ENCODE measurements around the gene GLOD4.
"Not testable (repeated sequence)": the region's sequence is repeated elsewhere in the genome, so short reads cannot be mapped to it uniquely, and the experiment has no call there.

The GLOD4 gene

DNA sequence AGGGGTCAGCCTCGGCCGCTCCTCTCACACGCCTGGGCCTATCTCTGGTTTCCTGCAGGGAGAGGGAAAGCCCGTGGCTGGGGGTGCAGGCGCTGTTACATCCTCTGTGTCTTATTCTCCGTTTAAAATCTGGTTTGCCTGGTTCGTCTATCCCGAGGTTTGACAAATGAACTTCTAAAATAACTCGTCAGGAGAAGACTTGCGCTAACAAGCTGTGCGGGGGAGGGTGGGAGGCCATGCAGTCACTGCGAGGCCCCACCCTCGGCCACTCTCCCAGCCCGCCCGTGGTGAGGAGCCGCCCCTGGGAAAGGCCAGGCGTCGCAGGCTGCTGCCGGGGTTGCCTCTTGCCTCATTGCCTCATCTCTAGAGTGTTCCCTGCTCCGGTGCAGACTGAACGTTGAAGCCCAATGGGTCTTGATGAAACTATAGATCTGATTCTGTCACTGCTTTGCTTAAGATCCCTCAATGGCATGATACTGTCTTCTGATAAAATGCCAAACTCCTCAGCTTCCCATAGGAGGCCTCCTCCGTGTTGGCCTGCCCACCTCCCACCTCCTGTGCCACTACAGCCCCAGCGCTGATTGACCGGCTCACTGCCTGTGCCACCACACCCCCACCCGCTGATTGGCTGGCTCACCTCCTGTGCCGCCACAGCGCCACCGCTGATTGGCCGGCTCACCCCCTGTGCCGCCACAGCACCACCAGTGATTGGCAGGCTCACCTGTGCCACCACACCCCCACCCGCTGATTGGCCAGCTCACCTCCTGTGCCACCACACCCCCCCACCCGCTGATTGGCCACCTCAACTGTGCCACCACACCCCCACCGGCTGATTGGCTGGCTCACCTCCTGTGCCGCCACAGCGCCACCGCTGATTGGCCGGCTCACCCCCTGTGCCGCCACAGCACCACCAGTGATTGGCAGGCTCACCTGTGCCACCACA lies 8.1 kb upstream of the GLOD4 start:
- H3K4me3 ChIP-seq (ENCODE audit: low read depth in 1 of 2, low read length in 2 of 2); H3K27ac ChIP-seq (ENCODE audit: low read length); H3K9me3 ChIP-seq (ENCODE audit: control insufficient read depth in 1 of 2, low read length in 2 of 2); H3K27me3 ChIP-seq (ENCODE audit: low read depth, low read length): not testable (repeated sequence)
- peaks cover 4 to 20% of the 10 kb centered on the region in 2 donors for H3K4me1 ChIP-seq (ENCODE audit: control insufficient read depth in 1 of 2, insufficient read depth in 2 of 2, low read length in 2 of 2)
- peaks cover 0 to 24% of the 10 kb centered on the region in 2 donors for H3K36me3 ChIP-seq (ENCODE audit: control insufficient read depth in 1 of 2, insufficient read depth in 2 of 2, low read length in 2 of 2)

DNA sequence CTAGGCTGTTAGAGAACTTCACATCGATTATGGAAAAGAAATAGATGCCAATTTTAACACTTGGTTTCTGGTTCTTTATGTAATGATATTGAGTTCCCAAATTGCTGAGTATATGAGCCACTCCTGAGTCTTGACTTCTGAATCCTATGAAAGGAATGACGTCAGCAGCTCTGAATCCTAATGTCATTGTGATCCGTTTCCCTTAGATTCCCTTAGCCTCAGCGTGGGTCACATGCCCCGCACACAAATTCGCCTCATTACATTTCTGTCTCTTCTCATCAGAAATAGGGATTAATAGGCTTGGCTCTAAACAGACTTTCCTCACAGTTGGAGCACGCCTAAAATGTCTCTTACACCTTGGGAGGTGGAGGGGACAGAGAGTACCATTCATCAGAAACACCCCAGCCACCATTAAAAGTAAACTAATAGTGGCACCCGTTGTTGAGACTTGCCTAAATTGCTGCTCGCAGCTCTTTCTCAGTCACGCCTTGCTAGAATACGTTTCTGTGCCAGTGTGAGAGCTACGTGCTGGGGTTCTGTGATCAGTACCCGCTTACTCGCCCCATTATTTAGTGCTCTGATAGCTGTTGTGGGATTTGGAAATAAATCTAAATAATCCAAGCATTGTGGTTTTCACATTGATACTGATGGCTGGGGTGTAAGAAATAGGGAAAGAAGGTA lies 7.2 kb upstream of the GLOD4 start:
- H3K9me3 ChIP-seq (ENCODE audit: control insufficient read depth in 1 of 2, low read length in 2 of 2): no peaks in the 10 kb centered on the region
- peaks cover 0 to 16% of the 10 kb centered on the region in 2 donors for H3K4me1 ChIP-seq (ENCODE audit: control insufficient read depth in 1 of 2, insufficient read depth in 2 of 2, low read length in 2 of 2)
- peaks cover 0 to 24% of the 10 kb centered on the region in 2 donors for H3K36me3 ChIP-seq (ENCODE audit: control insufficient read depth in 1 of 2, insufficient read depth in 2 of 2, low read length in 2 of 2)
- H3K4me3 ChIP-seq (ENCODE audit: low read depth in 1 of 2, low read length in 2 of 2): no peak overlapping the region
- H3K27ac ChIP-seq (ENCODE audit: low read length): no peak overlapping the region
- H3K27me3 ChIP-seq (ENCODE audit: low read depth, low read length): no peaks in the 10 kb centered on the region

DNA sequence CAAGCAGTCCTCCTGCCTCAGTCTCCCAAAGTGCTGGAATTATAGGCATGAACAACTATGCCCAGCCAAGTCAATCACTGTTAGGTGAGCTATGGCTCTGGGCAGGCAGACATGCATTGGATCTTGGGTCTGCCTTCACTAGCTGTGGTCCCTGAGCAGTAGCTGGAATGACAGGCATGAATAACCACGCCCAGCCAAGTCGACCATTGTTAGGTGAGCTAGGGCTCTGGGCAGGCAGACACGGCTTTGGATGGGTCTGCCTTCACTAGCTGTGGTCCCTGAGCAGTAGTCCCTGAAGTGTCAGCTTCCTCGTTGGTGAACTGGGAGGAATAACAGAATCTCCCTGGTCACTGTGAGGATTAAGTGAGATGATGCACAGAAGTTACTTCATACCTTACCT lies 6.5 kb upstream of the GLOD4 start:
- H3K9me3 ChIP-seq (ENCODE audit: control insufficient read depth in 1 of 2, low read length in 2 of 2): no peaks in the 10 kb centered on the region
- H3K4me1 ChIP-seq (ENCODE audit: control insufficient read depth in 1 of 2, insufficient read depth in 2 of 2, low read length in 2 of 2): peaks cover 0 to 17% of the 10 kb centered on the region in 2 donors
- peaks cover 0 to 24% of the 10 kb centered on the region in 2 donors for H3K36me3 ChIP-seq (ENCODE audit: control insufficient read depth in 1 of 2, insufficient read depth in 2 of 2, low read length in 2 of 2)
- no peak overlapping the region for H3K4me3 ChIP-seq (ENCODE audit: low read depth in 1 of 2, low read length in 2 of 2)
- no peak overlapping the region for H3K27ac ChIP-seq (ENCODE audit: low read length)
- no peaks in the 10 kb centered on the region for H3K27me3 ChIP-seq (ENCODE audit: low read depth, low read length)

DNA sequence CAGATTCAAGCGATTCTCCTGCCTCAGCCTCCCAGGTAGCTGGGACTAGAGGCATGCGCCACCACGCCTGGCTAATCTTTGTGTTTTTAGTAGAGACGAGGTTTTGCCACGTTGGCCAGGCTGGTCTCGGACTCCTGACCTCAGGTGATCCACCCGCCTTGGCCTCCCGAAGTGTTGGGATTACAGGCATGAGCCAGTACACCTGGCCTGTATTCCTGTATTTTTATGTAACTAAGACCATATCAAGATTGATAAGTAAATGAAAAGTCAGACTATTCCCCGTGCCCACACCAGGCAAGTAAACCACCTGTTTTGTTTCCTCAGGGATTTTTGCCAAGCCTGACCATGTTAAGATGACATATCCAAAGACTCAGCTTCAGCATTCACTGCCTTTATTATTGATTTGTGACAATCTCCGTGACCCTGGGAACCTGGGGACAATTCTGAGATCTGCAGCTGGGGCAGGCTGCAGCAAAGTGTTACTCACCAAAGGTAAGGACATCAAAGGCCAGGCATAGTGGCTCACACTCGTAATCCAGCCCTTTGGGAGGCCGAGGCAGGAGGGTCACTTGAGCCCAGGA lies 5.7 kb upstream of the GLOD4 start:
- no peaks in the 10 kb centered on the region for H3K9me3 ChIP-seq (ENCODE audit: control insufficient read depth in 1 of 2, low read length in 2 of 2)
- no peaks in the 10 kb centered on the region for H3K27me3 ChIP-seq (ENCODE audit: low read depth, low read length)
- peaks cover 0 to 23% of the 10 kb centered on the region in 2 donors for H3K4me1 ChIP-seq (ENCODE audit: control insufficient read depth in 1 of 2, insufficient read depth in 2 of 2, low read length in 2 of 2)
- no peak overlapping the region for H3K4me3 ChIP-seq (ENCODE audit: low read depth in 1 of 2, low read length in 2 of 2)
- peaks cover 0 to 22% of the 10 kb centered on the region in 2 donors for H3K36me3 ChIP-seq (ENCODE audit: control insufficient read depth in 1 of 2, insufficient read depth in 2 of 2, low read length in 2 of 2)
- no peak overlapping the region for H3K27ac ChIP-seq (ENCODE audit: low read length)

DNA sequence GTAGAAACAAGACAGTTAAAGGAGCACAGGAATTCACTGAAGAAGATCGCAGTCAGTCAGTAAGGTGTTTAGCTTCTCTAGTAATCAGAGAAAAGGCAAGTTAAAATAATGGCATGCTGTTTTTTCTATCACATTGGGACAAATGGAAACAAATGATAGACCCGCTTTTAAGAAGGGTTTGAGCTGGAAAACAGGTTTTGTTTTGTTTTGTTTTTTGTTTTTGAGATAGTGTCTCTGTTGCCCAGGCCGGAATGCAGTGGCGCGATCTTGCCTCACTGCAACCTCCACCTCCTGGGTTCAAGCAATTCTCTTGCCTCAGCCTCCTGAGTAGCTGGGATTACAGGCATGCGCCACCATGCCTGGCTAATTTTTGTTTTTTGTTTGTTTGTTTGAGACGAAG lies 3.8 kb upstream of the GLOD4 start:
- H3K9me3 ChIP-seq (ENCODE audit: control insufficient read depth in 1 of 2, low read length in 2 of 2); H3K4me3 ChIP-seq (ENCODE audit: low read depth in 1 of 2, low read length in 2 of 2); H3K27me3 ChIP-seq (ENCODE audit: low read depth, low read length); H3K27ac ChIP-seq (ENCODE audit: low read length): not testable (repeated sequence)
- H3K4me1 ChIP-seq (ENCODE audit: control insufficient read depth in 1 of 2, insufficient read depth in 2 of 2, low read length in 2 of 2): peaks cover 5 to 33% of the 10 kb centered on the region in 2 donors
- H3K36me3 ChIP-seq (ENCODE audit: control insufficient read depth in 1 of 2, insufficient read depth in 2 of 2, low read length in 2 of 2): peaks cover 0 to 12% of the 10 kb centered on the region in 2 donors

DNA sequence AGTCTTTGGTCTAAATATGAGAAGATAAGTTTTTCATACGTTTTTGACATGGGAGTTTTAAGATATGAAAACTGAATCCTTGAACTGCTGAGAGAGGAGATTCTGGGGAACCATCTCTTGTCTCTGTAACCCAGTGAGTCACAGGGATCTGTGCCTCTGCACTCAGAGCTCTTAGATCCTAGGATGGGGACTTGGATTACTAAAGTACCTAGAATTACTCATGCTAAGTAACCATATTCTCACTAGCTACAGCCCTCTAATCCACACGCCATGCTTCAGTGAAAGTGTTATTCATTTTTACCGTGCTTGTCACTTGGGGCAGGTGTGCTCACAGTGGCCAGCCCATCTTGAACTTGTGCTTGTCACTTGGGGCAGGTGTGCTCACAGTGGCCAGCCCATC lies 2.1 kb upstream of the GLOD4 start:
- no peaks in the 10 kb centered on the region for H3K9me3 ChIP-seq (ENCODE audit: control insufficient read depth in 1 of 2, low read length in 2 of 2)

DNA sequence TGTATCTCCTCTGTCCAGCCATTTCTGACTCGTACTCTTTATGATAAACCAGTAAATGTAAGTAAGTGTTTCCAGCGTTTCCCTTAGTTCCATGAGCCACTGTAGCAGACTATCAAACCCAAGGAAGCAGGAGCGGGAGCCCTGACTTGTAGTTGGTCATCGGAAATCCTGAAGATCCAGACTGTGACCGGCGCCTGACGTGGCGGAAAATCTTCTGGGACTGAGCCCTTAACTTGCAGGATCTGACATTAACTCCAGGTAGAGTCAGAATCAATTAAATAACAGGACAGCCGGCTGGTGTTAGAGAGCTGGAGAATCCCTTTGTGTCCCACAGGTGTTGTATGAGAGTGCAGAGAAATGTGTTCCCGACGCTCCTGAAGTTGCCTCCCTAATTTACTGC lies 4.0 kb downstream of the GLOD4 start:
- Histone ChIP-seq H3K27me3 (ENCODE audit: low read depth, low read length) (no peaks in the 10 kb centered on the region), H3K4me3 (ENCODE audit: low read depth in 1 of 2, low read length in 2 of 2) (no peak overlapping the region), H3K27ac (ENCODE audit: low read length) (no peak overlapping the region), H3K36me3 (ENCODE audit: control insufficient read depth in 1 of 2, insufficient read depth in 2 of 2, low read length in 2 of 2) (peaks cover 41 to 44% of the 10 kb centered on the region in 2 donors), H3K4me1 (ENCODE audit: control insufficient read depth in 1 of 2, insufficient read depth in 2 of 2, low read length in 2 of 2) (peaks cover 5 to 15% of the 10 kb centered on the region in 2 donors), H3K9me3 (ENCODE audit: control insufficient read depth in 1 of 2, low read length in 2 of 2) (no peaks in the 10 kb centered on the region)

More for the DNA sequence above, 2.1 kb upstream of the GLOD4 start:
- H3K36me3 ChIP-seq (ENCODE audit: control insufficient read depth in 1 of 2, insufficient read depth in 2 of 2, low read length in 2 of 2): peaks cover 0 to 12% of the 10 kb centered on the region in 2 donors
- no peak overlapping the region for H3K27ac ChIP-seq (ENCODE audit: low read length)
- H3K27me3 ChIP-seq (ENCODE audit: low read depth, low read length): no peaks in the 10 kb centered on the region
- peaks cover 5 to 28% of the 10 kb centered on the region in 2 donors for H3K4me1 ChIP-seq (ENCODE audit: control insufficient read depth in 1 of 2, insufficient read depth in 2 of 2, low read length in 2 of 2)
- H3K4me3 ChIP-seq (ENCODE audit: low read depth in 1 of 2, low read length in 2 of 2): no peak overlapping the region

DNA sequence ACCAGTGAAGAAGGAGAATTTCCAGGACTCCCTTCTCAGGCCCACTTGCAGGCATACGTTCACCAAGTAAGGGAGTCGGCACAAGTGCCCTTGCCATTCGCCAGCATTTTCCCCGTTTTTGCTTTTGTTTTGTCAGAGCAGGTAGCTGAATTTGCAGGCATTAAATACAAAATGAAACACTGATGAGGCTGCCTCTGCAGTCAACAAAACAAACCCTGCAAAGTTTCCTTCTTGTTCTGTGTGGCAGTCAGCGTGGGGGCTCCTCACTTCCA lies 7.8 kb downstream of the GLOD4 start:
- Histone ChIP-seq H3K27me3 (ENCODE audit: low read depth, low read length) (no peaks in the 10 kb centered on the region), H3K36me3 (ENCODE audit: control insufficient read depth in 1 of 2, insufficient read depth in 2 of 2, low read length in 2 of 2) (peaks cover 67 to 69% of the 10 kb centered on the region in 2 donors)

DNA sequence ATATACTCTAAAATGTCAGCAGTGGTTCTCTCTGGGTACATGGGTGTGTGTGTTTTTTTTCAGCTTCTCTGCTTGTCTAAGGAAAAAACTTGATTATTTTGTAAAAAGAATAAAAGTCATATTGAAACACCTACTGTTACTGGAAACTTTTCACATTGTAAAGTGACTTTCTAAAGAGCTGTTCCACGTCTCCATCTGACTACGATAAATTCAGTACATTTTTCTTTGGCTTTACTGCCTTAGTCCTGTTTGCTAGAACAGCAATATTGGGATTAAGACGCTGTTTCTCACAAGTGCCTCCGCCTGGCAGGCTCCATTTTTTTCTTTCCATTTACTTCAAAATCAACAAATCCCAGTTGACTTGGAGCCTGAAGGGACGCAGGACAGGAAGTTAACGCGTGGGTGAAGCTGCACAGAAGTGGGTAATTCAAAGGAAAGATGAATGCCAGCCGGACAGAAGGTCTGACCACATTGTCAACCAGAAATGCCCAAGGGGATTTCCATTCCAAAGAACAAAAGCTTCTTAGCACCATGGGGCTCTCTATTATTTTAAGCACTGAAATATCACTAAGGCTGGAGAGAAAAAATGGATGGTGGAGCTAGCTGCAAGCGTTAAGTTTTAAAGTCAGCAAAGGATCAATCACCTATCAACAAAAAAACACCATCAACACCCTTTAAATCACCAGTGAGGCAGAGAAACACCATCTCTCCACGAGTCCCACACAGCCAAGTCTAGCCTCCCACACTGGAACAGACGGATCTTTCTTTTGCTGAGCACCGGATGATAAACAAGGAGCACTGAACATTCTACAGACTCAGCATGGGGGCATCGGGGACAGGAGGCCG lies 8.4 kb downstream of the GLOD4 start:
- H3K4me3 ChIP-seq (ENCODE audit: low read depth in 1 of 2, low read length in 2 of 2): no peak overlapping the region
- peaks cover 73 to 75% of the 10 kb centered on the region in 2 donors for H3K36me3 ChIP-seq (ENCODE audit: control insufficient read depth in 1 of 2, insufficient read depth in 2 of 2, low read length in 2 of 2)
- H3K27ac ChIP-seq (ENCODE audit: low read length): no peak overlapping the region
- no peaks in the 10 kb centered on the region for H3K4me1 ChIP-seq (ENCODE audit: control insufficient read depth in 1 of 2, insufficient read depth in 2 of 2, low read length in 2 of 2)
- no peaks in the 10 kb centered on the region for H3K9me3 ChIP-seq (ENCODE audit: control insufficient read depth in 1 of 2, low read length in 2 of 2)
- H3K27me3 ChIP-seq (ENCODE audit: low read depth, low read length): no peaks in the 10 kb centered on the region

More for the DNA sequence above, 7.8 kb downstream of the GLOD4 start:
- H3K4me3 ChIP-seq (ENCODE audit: low read depth in 1 of 2, low read length in 2 of 2): no peak overlapping the region
- H3K9me3 ChIP-seq (ENCODE audit: control insufficient read depth in 1 of 2, low read length in 2 of 2): no peaks in the 10 kb centered on the region
- H3K4me1 ChIP-seq (ENCODE audit: control insufficient read depth in 1 of 2, insufficient read depth in 2 of 2, low read length in 2 of 2): no peaks in the 10 kb centered on the region
- H3K27ac ChIP-seq (ENCODE audit: low read length): no peak overlapping the region

DNA sequence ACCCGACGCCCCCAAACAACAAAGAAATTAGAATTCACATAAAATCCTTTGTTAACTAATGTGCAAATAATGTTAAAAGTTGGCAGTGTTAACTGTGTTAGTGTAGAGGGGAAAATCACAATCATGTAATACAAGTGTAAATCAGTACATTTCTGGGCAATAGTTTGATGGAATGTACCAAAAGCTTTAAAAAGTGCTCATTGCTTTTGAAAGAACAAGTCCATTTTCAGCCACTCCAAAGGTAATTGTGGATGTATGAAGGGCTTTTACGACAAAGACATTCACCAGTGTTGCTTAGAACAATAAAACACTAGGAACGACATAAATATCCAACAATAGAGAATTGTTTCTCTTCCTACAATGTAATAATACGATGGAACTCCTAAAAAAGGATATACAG lies 9.1 kb downstream of the GLOD4 start:
- no peaks in the 10 kb centered on the region for H3K27me3 ChIP-seq (ENCODE audit: low read depth, low read length)
- no peaks in the 10 kb centered on the region for H3K9me3 ChIP-seq (ENCODE audit: control insufficient read depth in 1 of 2, low read length in 2 of 2)
- H3K4me1 ChIP-seq (ENCODE audit: control insufficient read depth in 1 of 2, insufficient read depth in 2 of 2, low read length in 2 of 2): no peaks in the 10 kb centered on the region
- peaks cover 72 to 75% of the 10 kb centered on the region in 2 donors for H3K36me3 ChIP-seq (ENCODE audit: control insufficient read depth in 1 of 2, insufficient read depth in 2 of 2, low read length in 2 of 2)
- H3K27ac ChIP-seq (ENCODE audit: low read length): no peak overlapping the region
- H3K4me3 ChIP-seq (ENCODE audit: low read depth in 1 of 2, low read length in 2 of 2): no peak overlapping the region

DNA sequence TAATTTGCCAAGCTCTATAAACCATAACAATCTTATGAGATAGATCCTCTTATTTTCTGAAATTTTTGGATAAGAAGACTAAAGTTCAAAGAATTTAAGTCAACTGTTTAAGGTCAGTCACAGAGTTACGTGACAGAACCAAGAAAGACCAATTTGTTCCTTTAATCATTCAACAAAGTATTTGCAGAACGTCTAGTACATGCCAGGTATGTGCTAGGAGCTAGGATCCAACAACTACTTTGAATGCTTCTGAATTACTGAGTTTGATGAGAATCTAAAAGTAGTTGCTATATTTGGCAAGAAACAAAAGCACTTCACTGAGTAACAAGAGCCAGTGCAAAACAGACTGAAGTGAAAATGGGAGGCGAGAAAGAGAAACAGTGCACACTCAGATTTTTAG lies 15.0 kb downstream of the GLOD4 start:
- no peaks in the 10 kb centered on the region for H3K27me3 ChIP-seq (ENCODE audit: low read depth, low read length)
- no peaks in the 10 kb centered on the region for H3K4me1 ChIP-seq (ENCODE audit: control insufficient read depth in 1 of 2, insufficient read depth in 2 of 2, low read length in 2 of 2)
- H3K36me3 ChIP-seq (ENCODE audit: control insufficient read depth in 1 of 2, insufficient read depth in 2 of 2, low read length in 2 of 2): peaks cover 47 to 68% of the 10 kb centered on the region in 2 donors
- no peak overlapping the region for H3K27ac ChIP-seq (ENCODE audit: low read length)
- no peaks in the 10 kb centered on the region for H3K9me3 ChIP-seq (ENCODE audit: control insufficient read depth in 1 of 2, low read length in 2 of 2)
- no peak overlapping the region for H3K4me3 ChIP-seq (ENCODE audit: low read depth in 1 of 2, low read length in 2 of 2)

Measured in muscle layer of duodenum (tissue), 2 donors.